Esophagus squamous epithelium (tissue), 5 donors: ENCODE data around the gene WDR86. TPM values are rescaled to one million over a fixed set of nuclear protein-coding genes. Genes with fewer than 3 reads are reported as not detected.

Source experiments
- DNase-seq: peaks from one replicate; lab custom pipeline; 2025; lab: John Stamatoyannopoulos, UW
- H3K27ac ChIP-seq, 4 donors: fragments of 200-600 bp; sonication (generic); one replicate each; pipeline ENCODE4 v1.5.1; 2016 to 2019; ENCODE audit warnings: mild to moderate bottlenecking in 1 of 4
- H3K27me3 ChIP-seq, 4 donors: fragments of 200-600 bp; sonication (generic); 1 replicate in 3 of 4; 2 replicates in 1 of 4; pipeline versions ENCODE4 v1.5.1 to v1.6.0; 2017 to 2021; ENCODE audit warnings: antibody characterized with exemption in 1 of 4
- H3K36me3 ChIP-seq, 3 donors: fragments of 200-600 bp; sonication (generic); one replicate each; pipeline ENCODE4 v1.5.1; 2016 to 2019
- H3K4me1 ChIP-seq, 3 donors: fragments of 200-600 bp; sonication (generic); one replicate each; pipeline ENCODE4 v1.5.1; 2017 to 2019
- H3K4me3 ChIP-seq, 4 donors: fragments of 200-600 bp; sonication (generic); 1 replicate in 3 of 4; 2 replicates in 1 of 4; pipeline ENCODE4 v1.5.1; 2016 to 2019; ENCODE audit warnings: mild to moderate bottlenecking in 2 of 4, moderate library complexity in 1 of 4
- H3K9me3 ChIP-seq, 3 donors: fragments of 200-600 bp; sonication (generic); one replicate each; pipeline ENCODE4 v1.5.1; 2016 to 2019
- POLR2A ChIP-seq, 4 donors: fragments of 450-650 bp; IDR thresholded peaks; one replicate each; pipeline ENCODE4 v1.6.1; 2017; ENCODE audit warnings: antibody characterized with exemption in 4 of 4, mild to moderate bottlenecking in 4 of 4, moderate library complexity in 3 of 4
- WGBS, 2 donors: methylation state at CpG; one replicate each; pipeline ENCODE4 v1.1.5; 2018; 5-methylcytosine and 5-hydroxymethylcytosine counted together
- intact Hi-C: fragments of 100-400 bp; cut with DNase I; formaldehyde crosslinking; loops from one replicate; pipeline ENCODE4 v1.15.0; 2022
- total RNA-seq, 4 donors: library from RNA; depleted of rRNA; stranded (reverse); fragments of >200 nt; gene quantifications; one replicate each; pipeline ENCODE4 v1.1.0, GENCODE V29; 2016
- TF ChIP-seq, protein P1 (sequence below), 6 experiments: fragments of 450-650 bp in 4 of 6; fragments of 200-600 bp in 2 of 6; sonication (generic) in 2 of 6; IDR thresholded peaks; one replicate each; pipeline ENCODE4 v1.5.1; 2016 to 2019; ENCODE audit warnings: antibody characterized with exemption in 6 of 6, mild to moderate bottlenecking in 4 of 6, moderate library complexity in 4 of 6
- donor health status: DM: yes; HTN: yes; CAD: no.

Gene WDR86
- total RNA-seq, 4 donors from 2014 or later: 0.53 to 4.6 (median 1.5) TPM

DNA sequence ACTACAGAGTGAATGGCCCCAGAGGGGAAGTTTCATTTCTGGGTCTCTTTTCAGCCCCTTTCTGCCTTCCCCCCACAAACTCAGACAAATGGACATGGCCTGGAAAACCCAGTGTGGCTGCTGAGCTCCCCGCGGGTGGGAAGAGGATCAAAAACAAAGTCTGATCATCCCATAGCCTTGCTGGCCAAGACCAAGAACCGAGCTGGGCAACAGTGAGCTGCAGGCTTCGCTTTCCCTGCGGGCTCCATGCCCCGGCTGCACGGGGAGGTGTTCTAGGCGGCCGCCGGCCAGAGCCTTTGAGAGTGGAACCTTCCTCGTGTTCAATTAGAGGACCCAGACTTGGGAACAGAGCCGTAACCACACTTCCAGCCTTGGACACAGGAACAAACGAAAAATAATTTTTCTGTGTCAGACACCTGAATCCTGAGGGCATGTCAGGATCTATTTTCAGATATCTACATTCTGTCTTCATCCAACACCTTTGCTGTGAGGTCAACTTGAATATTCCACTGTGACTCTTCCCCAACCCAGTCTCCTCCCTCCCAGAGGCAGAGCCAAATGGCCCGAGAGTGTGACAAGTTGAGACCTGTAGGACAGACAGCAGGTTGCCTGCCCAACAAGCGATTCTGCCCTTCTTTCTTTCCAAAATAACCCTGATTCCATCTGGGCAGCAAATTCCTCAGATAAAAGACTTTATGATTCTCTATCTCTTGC, 26.0 kb downstream of the WDR86 start:
- no peak for DNase-seq
- WGBS, 2 donors: 73 to 82% methylated on average over 13 to 15 of the region's 15 CpGs
- Histone ChIP-seq H3K4me3 (no peak overlapping the region), H3K36me3 (peaks cover 0 to 6% (median 0%) of the 10 kb centered on the region in 3 donors), H3K27me3 (peaks cover 0 to 58% (median 9%) of the 10 kb centered on the region in 4 donors), H3K4me1 (peaks cover 10 to 20% (median 14%) of the 10 kb centered on the region in 3 donors), H3K27ac (no peak overlapping the region), H3K9me3 (no peaks in the 10 kb centered on the region)
- intact Hi-C loops: no loop called here
- TF ChIP-seq POLR2A (IDR thresholded peaks at IDR 0.05): no peak
- TF ChIP-seq, protein P1, sequence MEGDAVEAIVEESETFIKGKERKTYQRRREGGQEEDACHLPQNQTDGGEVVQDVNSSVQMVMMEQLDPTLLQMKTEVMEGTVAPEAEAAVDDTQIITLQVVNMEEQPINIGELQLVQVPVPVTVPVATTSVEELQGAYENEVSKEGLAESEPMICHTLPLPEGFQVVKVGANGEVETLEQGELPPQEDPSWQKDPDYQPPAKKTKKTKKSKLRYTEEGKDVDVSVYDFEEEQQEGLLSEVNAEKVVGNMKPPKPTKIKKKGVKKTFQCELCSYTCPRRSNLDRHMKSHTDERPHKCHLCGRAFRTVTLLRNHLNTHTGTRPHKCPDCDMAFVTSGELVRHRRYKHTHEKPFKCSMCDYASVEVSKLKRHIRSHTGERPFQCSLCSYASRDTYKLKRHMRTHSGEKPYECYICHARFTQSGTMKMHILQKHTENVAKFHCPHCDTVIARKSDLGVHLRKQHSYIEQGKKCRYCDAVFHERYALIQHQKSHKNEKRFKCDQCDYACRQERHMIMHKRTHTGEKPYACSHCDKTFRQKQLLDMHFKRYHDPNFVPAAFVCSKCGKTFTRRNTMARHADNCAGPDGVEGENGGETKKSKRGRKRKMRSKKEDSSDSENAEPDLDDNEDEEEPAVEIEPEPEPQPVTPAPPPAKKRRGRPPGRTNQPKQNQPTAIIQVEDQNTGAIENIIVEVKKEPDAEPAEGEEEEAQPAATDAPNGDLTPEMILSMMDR (IDR thresholded peaks at IDR 0.05): no peak

DNA sequence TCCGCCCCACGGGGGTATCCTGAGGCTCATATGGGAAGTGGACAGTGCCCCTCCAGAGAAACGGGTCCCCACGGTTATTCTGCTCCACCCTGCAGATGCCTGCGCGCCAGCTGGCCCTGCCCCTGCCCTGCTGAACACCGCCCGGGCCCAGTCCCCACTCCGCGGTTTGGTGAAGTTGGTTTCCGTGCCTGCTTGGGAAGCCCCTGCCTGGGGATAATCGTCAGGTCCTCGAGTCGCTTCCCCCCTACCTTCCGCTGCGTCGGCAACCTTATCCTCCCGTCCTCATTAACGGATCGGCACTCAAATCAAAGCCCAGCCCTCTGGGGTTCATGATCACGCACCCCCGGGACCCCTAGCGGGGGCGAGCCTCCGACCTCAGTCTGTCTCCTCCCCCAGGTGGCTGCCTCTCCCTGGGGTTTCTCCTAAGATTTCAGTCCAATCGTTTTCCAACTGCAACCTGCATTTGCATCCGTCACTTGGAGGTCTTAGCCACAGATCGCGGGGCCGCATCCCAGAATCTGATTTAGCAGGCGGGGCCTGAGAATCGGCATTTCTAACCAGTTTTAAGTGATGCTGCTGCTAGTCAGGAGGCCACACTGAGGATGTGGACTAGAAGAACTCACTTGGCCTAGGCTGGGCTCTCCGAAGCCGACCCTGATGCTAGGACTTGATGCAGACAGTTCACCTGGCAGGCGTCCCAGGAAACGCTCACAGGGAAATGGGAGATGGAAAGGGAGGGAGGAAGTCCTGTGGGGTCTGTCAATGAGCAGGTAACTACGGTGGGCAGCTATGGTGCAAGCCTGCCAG, 27.6 kb downstream of the WDR86 start:
- H3K36me3 ChIP-seq: peaks cover 0 to 21% (median 0%) of the 10 kb centered on the region in 3 donors
- peaks cover 10 to 20% (median 14%) of the 10 kb centered on the region in 3 donors for H3K4me1 ChIP-seq
- peaks cover 0 to 58% (median 9%) of the 10 kb centered on the region in 4 donors for H3K27me3 ChIP-seq
- no peaks in the 10 kb centered on the region for H3K9me3 ChIP-seq
- peak overlapping the region; percentile 1 to 61 (median 29) for H3K4me3 ChIP-seq
- no peak for DNase-seq
- TF ChIP-seq, protein P1 (IDR thresholded peaks at IDR 0.05): no peak
- TF ChIP-seq POLR2A (IDR thresholded peaks at IDR 0.05): no peak
- WGBS, 2 donors: 18 to 25% methylated on average over 12 to 24 of the region's 37 CpGs
- no peak overlapping the region for H3K27ac ChIP-seq
- intact Hi-C loops: no loop called here

DNA sequence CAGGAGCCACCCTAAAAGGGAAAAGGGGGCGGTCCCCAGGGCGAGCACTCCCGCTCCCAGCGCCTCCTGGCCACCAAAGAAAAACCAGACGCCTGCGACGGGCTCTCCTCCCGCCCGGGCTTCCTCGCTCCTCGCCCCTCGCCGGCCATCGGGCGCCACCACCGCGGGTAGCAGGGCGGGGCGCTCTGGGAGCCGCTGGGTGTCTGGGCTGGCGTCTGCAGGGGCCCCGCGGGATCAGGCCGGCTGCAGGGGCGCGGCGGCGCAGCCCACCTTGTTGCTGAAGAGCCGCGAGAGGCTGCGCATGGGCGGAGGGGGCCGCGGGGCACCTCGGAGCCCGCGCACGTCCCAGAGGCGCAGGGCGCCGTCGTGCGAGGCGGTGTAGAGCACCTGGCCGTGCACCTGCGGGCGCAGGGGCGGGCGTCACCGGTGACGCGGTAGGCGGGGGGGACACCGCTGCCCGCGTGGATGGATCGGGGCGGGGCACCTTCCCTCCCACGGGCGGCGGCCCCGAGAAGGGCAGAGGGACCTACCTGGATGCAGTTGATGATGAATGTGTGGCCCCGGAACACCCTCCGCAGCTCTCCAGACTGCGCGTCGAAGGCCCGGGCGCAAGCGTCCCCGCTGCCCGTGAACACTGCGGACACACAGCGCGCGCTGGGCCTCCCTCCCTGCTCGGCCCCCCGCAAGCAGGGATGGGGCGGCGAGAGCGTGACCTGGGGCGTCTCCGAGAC, 28.3 kb downstream of the WDR86 start:
- H3K4me3 ChIP-seq: peak overlapping the region; percentile 1 to 61 (median 29)
- no peak overlapping the region for H3K27ac ChIP-seq
- no peak for DNase-seq
- TF ChIP-seq POLR2A (IDR thresholded peaks at IDR 0.05): no peak
- TF ChIP-seq, protein P1 (IDR thresholded peaks at IDR 0.05): no peak
- H3K9me3 ChIP-seq: no peaks in the 10 kb centered on the region
- peaks cover 10 to 20% (median 14%) of the 10 kb centered on the region in 3 donors for H3K4me1 ChIP-seq
- H3K27me3 ChIP-seq: peaks cover 0 to 54% (median 9%) of the 10 kb centered on the region in 4 donors
- peaks cover 3 to 29% (median 4%) of the 10 kb centered on the region in 3 donors for H3K36me3 ChIP-seq
- intact Hi-C loops: no loop called here
- 8% methylated on average over 7 of the region's 83 CpGs; no CpG with 5 or more reads in 1 of the 2 donors for WGBS, 2 donors

DNA sequence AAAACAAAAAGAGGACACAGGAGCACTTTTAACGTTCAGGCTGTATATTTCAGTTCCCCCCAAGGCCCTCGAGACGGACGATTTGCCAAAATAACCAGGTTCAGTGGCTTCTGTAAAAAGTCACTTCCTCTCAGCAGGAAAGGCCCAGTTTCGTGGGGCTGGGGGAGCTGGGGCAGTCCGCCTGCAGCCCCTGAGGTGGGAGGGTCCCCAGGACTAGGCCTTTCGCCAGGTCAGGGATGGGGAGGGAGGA, 28.8 kb downstream of the WDR86 start:
- no peaks in the 10 kb centered on the region for H3K9me3 ChIP-seq
- peaks cover 7 to 34% (median 8%) of the 10 kb centered on the region in 3 donors for H3K36me3 ChIP-seq
- DNase-seq: no peak
- peak overlapping the region in 3 of 4 donors; percentile 1 to 61 (median 39) for H3K4me3 ChIP-seq
- peaks cover 10 to 20% (median 14%) of the 10 kb centered on the region in 3 donors for H3K4me1 ChIP-seq
- WGBS, 2 donors: 35% methylated on average over 6 of the region's 7 CpGs; no CpG with 5 or more reads in 1 of the 2 donors
- H3K27ac ChIP-seq: no peak overlapping the region
- no peak for TF ChIP-seq POLR2A (IDR thresholded peaks at IDR 0.05)
- TF ChIP-seq, protein P1 (IDR thresholded peaks at IDR 0.05): no peak
- intact Hi-C loops: no loop called here
- peaks cover 0 to 54% (median 9%) of the 10 kb centered on the region in 4 donors for H3K27me3 ChIP-seq
